WERI-Rb-1 (cell line): Measurements from ENCODE around the gene SLC9A1.
A peak's percentile ranks its signal among the peaks of the same experiment; 100 is the strongest.

Source experiments
- DNase-seq: peaks from one replicate; pipeline ENCODE4 v3.0.0-alpha.2; 2020
- H3K27ac ChIP-seq: fragments of 250-450 bp; sonication (Bioruptor Pico); 2 replicates; pipeline ENCODE4 v1.5.1; 2020; ENCODE audit warnings: mild to moderate bottlenecking, moderate library complexity
- H3K27me3 ChIP-seq: fragments of 250-450 bp; sonication (Bioruptor Pico); 2 replicates; pipeline ENCODE4 v1.5.1; 2021; ENCODE audit warnings: mild to moderate bottlenecking, low read depth, moderate library complexity; ENCODE audit not compliant: insufficient read depth, severe bottlenecking
- H3K36me3 ChIP-seq: fragments of 250-450 bp; sonication (Bioruptor Pico); 2 replicates; pipeline ENCODE4 v1.5.1; 2020; ENCODE audit warnings: mild to moderate bottlenecking, moderate library complexity
- H3K4me3 ChIP-seq: 2 replicates; pipeline ENCODE4 v1.5.1; 2011; ENCODE audit warnings: low read depth, mild to moderate bottlenecking, control low read depth, low read length
- H3K9me3 ChIP-seq: fragments of 250-450 bp; sonication (Bioruptor Pico); 2 replicates; pipeline ENCODE4 v1.5.1; 2021; ENCODE audit warnings: mild to moderate bottlenecking, moderate library complexity; ENCODE audit not compliant: severe bottlenecking
- CTCF ChIP-seq: IDR thresholded peaks from 2 replicates; pipeline ENCODE4 v1.5.1; 2011; ENCODE audit warnings: low read depth, mild to moderate bottlenecking, control low read depth, inconsistent platforms, low read length

The SLC9A1 gene

GRCh38 chr1:27124405-27124804 is 30.5 kb downstream of the SLC9A1 start:
- no peak for TF ChIP-seq CTCF
- no peaks in the 10 kb centered on the region for H3K27me3 ChIP-seq
- H3K36me3 ChIP-seq = no peaks in the 10 kb centered on the region
- no peak overlapping the region for H3K27ac ChIP-seq
- H3K9me3 ChIP-seq = no peaks in the 10 kb centered on the region
- DNase-seq = no peak
- no peak overlapping the region for H3K4me3 ChIP-seq

GRCh38 chr1:27122652-27123051 is 32.3 kb downstream of the SLC9A1 start:
- H3K9me3 ChIP-seq = no peaks in the 10 kb centered on the region
- TF ChIP-seq CTCF = no peak
- H3K27me3 ChIP-seq = no peaks in the 10 kb centered on the region
- H3K4me3 ChIP-seq = no peak overlapping the region
- peak; percentile 40 for DNase-seq
- H3K36me3 ChIP-seq = no peaks in the 10 kb centered on the region
- H3K27ac ChIP-seq = no peak overlapping the region

GRCh38 chr1:27120854-27121253 is 34.1 kb downstream of the SLC9A1 start:
- Histone ChIP-seq H3K9me3 (no peaks in the 10 kb centered on the region), H3K36me3 (no peaks in the 10 kb centered on the region), H3K27ac (no peak overlapping the region), H3K27me3 (no peaks in the 10 kb centered on the region), H3K4me3 (no peak overlapping the region)
- DNase-seq = no peak
- TF ChIP-seq CTCF = no peak

GRCh38 chr1:27118440-27118689 is 36.6 kb downstream of the SLC9A1 start:
- Histone ChIP-seq H3K27ac (peak overlapping the region; percentile 14), H3K9me3 (no peaks in the 10 kb centered on the region), H3K36me3 (peaks cover 5% of the 10 kb centered on the region), H3K27me3 (no peaks in the 10 kb centered on the region), H3K4me3 (no peak overlapping the region)
- TF ChIP-seq CTCF = no peak
- DNase-seq = no peak

GRCh38 chr1:27117733-27118439 is 37.0 kb downstream of the SLC9A1 start:
- peak overlapping the region; percentile 14 for H3K27ac ChIP-seq
- H3K9me3 ChIP-seq = no peaks in the 10 kb centered on the region
- peak; percentile 51 for DNase-seq
- H3K36me3 ChIP-seq = peaks cover 8% of the 10 kb centered on the region
- TF ChIP-seq CTCF = no peak
- H3K4me3 ChIP-seq = no peak overlapping the region
- no peaks in the 10 kb centered on the region for H3K27me3 ChIP-seq

GRCh38 chr1:27116697-27117096 is 38.2 kb downstream of the SLC9A1 start:
- no peak for DNase-seq
- Histone ChIP-seq H3K9me3 (no peaks in the 10 kb centered on the region), H3K4me3 (no peak overlapping the region), H3K36me3 (peaks cover 8% of the 10 kb centered on the region), H3K27me3 (no peaks in the 10 kb centered on the region), H3K27ac (no peak overlapping the region)
- TF ChIP-seq CTCF = no peak
